Mesenchymal stem cell (in vitro differentiated cells and primary cell): Measurements from ENCODE around the gene JPH3.
"Not testable (repeated sequence)": the region's sequence is repeated elsewhere in the genome, so short reads cannot be mapped to it uniquely, and the experiment has no call there.

Experiments
- DNase-seq: peaks from one replicate; pipeline ENCODE4 v3.0.0-alpha.2; 2013
- H2AFZ ChIP-seq: one replicate; pipeline ENCODE4 v1.6.1; 2013; ENCODE audit warnings: low read depth, mild to moderate bottlenecking, control low read depth, inconsistent platforms, low read length, moderate library complexity
- H2AK5ac ChIP-seq: 2 replicates; pipeline ENCODE4 v1.6.1; 2013; ENCODE audit warnings: low read length, moderate library complexity, mild to moderate bottlenecking, inconsistent platforms; ENCODE audit not compliant: severe bottlenecking
- H2BK120ac ChIP-seq: one replicate; pipeline ENCODE4 v1.6.1; 2013; ENCODE audit warnings: low read depth, mild to moderate bottlenecking, inconsistent platforms, low read length, moderate library complexity
- H2BK12ac ChIP-seq, 2 experiments: one replicate each; pipeline ENCODE4 v1.6.1; 2013; ENCODE audit warnings: inconsistent platforms in 2 of 2, low read length in 2 of 2, mild to moderate bottlenecking in 2 of 2, moderate library complexity in 2 of 2, control low read depth in 1 of 2
- H2BK15ac ChIP-seq: one replicate; pipeline ENCODE4 v1.6.1; 2013; ENCODE audit warnings: mild to moderate bottlenecking, low read depth, inconsistent platforms; ENCODE audit not compliant: poor library complexity, severe bottlenecking
- H2BK5ac ChIP-seq: 2 replicates; pipeline ENCODE4 v1.6.1; 2013; ENCODE audit warnings: low read depth, mild to moderate bottlenecking, low read length, control low read depth, inconsistent platforms; ENCODE audit not compliant: poor library complexity, severe bottlenecking
- H3K14ac ChIP-seq, 2 experiments: one replicate each; pipeline ENCODE4 v1.6.1; 2013; ENCODE audit warnings: inconsistent platforms in 2 of 2, low read length in 2 of 2, control low read depth in 1 of 2, mild to moderate bottlenecking in 1 of 2, moderate library complexity in 1 of 2
- H3K18ac ChIP-seq, 2 experiments: one replicate each; pipeline ENCODE4 v1.6.1; 2013; ENCODE audit warnings: inconsistent platforms in 2 of 2, low read length in 2 of 2, control low read depth in 1 of 2, low read depth in 1 of 2, mild to moderate bottlenecking in 1 of 2
- H3K23ac ChIP-seq, 2 experiments: one replicate each; pipeline ENCODE4 v1.6.1; 2013; ENCODE audit warnings: inconsistent platforms in 2 of 2, low read length in 2 of 2, mild to moderate bottlenecking in 2 of 2, moderate library complexity in 2 of 2, control low read depth in 1 of 2
- H3K27ac ChIP-seq: 2 replicates; pipeline ENCODE4 v1.5.1; 2013; ENCODE audit warnings: mild to moderate bottlenecking, moderate library complexity, low read length, control low read depth, inconsistent platforms; ENCODE audit not compliant: poor library complexity, severe bottlenecking
- H3K27me3 ChIP-seq, 2 experiments: 2 replicates each; pipeline versions ENCODE4 v1.6.1 to v1.7.0; 2013; ENCODE audit warnings: low read length in 2 of 2, mild to moderate bottlenecking in 2 of 2, moderate library complexity in 2 of 2, control low read depth in 1 of 2, inconsistent platforms in 1 of 2; ENCODE audit not compliant: control insufficient read depth in 1 of 2, insufficient read depth in 1 of 2
- H3K36me3 ChIP-seq, 2 experiments: 2 replicates each; pipeline versions ENCODE4 v1.6.1 to v1.7.0; 2013; ENCODE audit warnings: low read length in 2 of 2, control low read depth in 1 of 2, inconsistent platforms in 1 of 2, low read depth in 1 of 2, mild to moderate bottlenecking in 1 of 2; ENCODE audit not compliant: insufficient read depth in 2 of 2, control insufficient read depth in 1 of 2
- H3K4ac ChIP-seq, 2 experiments: one replicate each; pipeline ENCODE4 v1.6.1; 2013; ENCODE audit warnings: inconsistent platforms in 2 of 2, low read length in 2 of 2, mild to moderate bottlenecking in 2 of 2, moderate library complexity in 2 of 2, control low read depth in 1 of 2, low read depth in 1 of 2
- H3K4me1 ChIP-seq: 2 replicates; pipeline ENCODE4 v1.6.1; 2013; ENCODE audit warnings: low read depth, low read length, control low read depth; ENCODE audit not compliant: control insufficient read depth, insufficient read depth
- H3K4me2 ChIP-seq: 2 replicates; pipeline ENCODE4 v1.6.1; 2013; ENCODE audit warnings: low read length, mild to moderate bottlenecking, inconsistent platforms; ENCODE audit not compliant: poor library complexity, severe bottlenecking
- H3K4me3 ChIP-seq, 2 experiments: 2 replicates each; pipeline versions ENCODE4 v1.5.1 to v1.7.0; 2013; ENCODE audit warnings: low read length in 2 of 2, mild to moderate bottlenecking in 2 of 2, control low read depth in 1 of 2, low read depth in 1 of 2; ENCODE audit not compliant: insufficient read depth in 1 of 2
- H3K79me1 ChIP-seq: replicated peaks from 2 replicates; pipeline ENCODE4 v1.6.1; 2013; ENCODE audit warnings: mild to moderate bottlenecking, control low read depth, low read length, inconsistent platforms; ENCODE audit not compliant: poor library complexity, severe bottlenecking
- H3K9ac ChIP-seq: 2 replicates; pipeline ENCODE4 v1.7.0; 2013; ENCODE audit warnings: mild to moderate bottlenecking, low read length, moderate library complexity
- H3K9me3 ChIP-seq: 2 replicates; pipeline ENCODE4 v1.7.0; 2013; ENCODE audit warnings: mild to moderate bottlenecking, low read length; ENCODE audit not compliant: control insufficient read depth
- H4K8ac ChIP-seq: one replicate; pipeline ENCODE4 v1.6.1; 2013; ENCODE audit warnings: inconsistent platforms, mild to moderate bottlenecking, low read length, moderate library complexity
- H4K91ac ChIP-seq: one replicate; pipeline ENCODE4 v1.6.1; 2013; ENCODE audit warnings: mild to moderate bottlenecking, low read length, inconsistent platforms
- WGBS: methylation state at CpG from one replicate; pipeline ENCODE4 v1.1.7; 2013; ENCODE audit warnings: mixed read lengths; 5-methylcytosine and 5-hydroxymethylcytosine counted together

JPH3 gene

GRCh38 chr16:87713451-87714229 lies 111.3 kb downstream of the JPH3 start:
- Histone ChIP-seq H3K79me1 (peaks cover 4% of the 10 kb centered on the region), H3K4me3 (no peak overlapping the region), H3K36me3 (peaks cover 26 to 72% of the 10 kb centered on the region in 2 experiments), H2BK5ac (no peak overlapping the region), H2BK12ac (no peak overlapping the region), H3K14ac (no peak overlapping the region), H3K4me2 (no peak overlapping the region), H3K4ac (no peak overlapping the region), H3K23ac (no peak overlapping the region), H4K91ac (no peak overlapping the region), H2BK15ac (no peak overlapping the region), H2BK120ac (no peak overlapping the region), H3K27me3 (no peaks in the 10 kb centered on the region), H2AFZ (no peak overlapping the region), H4K8ac (no peak overlapping the region), H3K18ac (no peak overlapping the region), H2AK5ac (no peak overlapping the region), H3K9me3 (no peaks in the 10 kb centered on the region), H3K27ac (no peak overlapping the region), H3K4me1 (peaks cover 2% of the 10 kb centered on the region), H3K9ac (no peak overlapping the region)
- 97% methylated on average over 19 of the region's 19 CpGs for WGBS
- DNase-seq = no peak

GRCh38 chr16:87715231-87715630 lies 112.9 kb downstream of the JPH3 start:
- no peak overlapping the region for H2AFZ ChIP-seq
- no peak overlapping the region for H3K4ac ChIP-seq
- no peak overlapping the region for H3K4me3 ChIP-seq
- no peak overlapping the region for H3K14ac ChIP-seq
- peaks cover 16 to 63% of the 10 kb centered on the region in 2 experiments for H3K36me3 ChIP-seq
- H3K27ac ChIP-seq = no peak overlapping the region
- whole genome bisulfite sequencing = 96% methylated on average over 16 of the region's 16 CpGs
- no peaks in the 10 kb centered on the region for H3K27me3 ChIP-seq
- H2AK5ac ChIP-seq = no peak overlapping the region
- H2BK15ac ChIP-seq = no peak overlapping the region
- H2BK12ac ChIP-seq = no peak overlapping the region
- H3K9ac ChIP-seq = no peak overlapping the region
- no peak for DNase-seq
- no peaks in the 10 kb centered on the region for H3K9me3 ChIP-seq
- H3K4me2 ChIP-seq = no peak overlapping the region
- no peak overlapping the region for H3K23ac ChIP-seq
- H4K91ac ChIP-seq = no peak overlapping the region
- peaks cover 8% of the 10 kb centered on the region for H3K79me1 ChIP-seq
- H2BK120ac ChIP-seq = no peak overlapping the region
- H3K18ac ChIP-seq = no peak overlapping the region
- no peak overlapping the region for H2BK5ac ChIP-seq
- H3K4me1 ChIP-seq = peaks cover 8% of the 10 kb centered on the region
- H4K8ac ChIP-seq = no peak overlapping the region

DNA sequence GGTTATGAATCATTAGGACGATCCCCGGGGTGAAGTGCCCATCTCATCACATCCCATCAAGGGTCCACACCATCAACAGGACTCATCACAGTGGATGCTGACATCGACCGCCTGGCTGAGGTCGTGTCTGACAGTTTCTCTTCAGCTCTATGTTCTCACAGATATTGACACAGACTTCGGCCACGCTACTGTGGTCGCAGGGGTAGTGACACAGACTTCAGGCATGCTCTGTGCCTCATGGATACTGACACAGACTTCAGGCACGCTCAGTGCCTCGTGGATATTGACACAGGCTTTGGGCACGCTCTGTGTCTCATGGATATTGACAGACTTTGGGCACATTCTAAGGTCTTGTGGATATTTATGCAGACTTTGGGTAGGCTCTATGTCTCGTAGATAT lies 113.3 kb downstream of the JPH3 start:
- H3K4ac ChIP-seq = no peak overlapping the region
- WGBS = 94% methylated on average over 12 of the region's 12 CpGs
- no peak overlapping the region for H4K8ac ChIP-seq
- no peak overlapping the region for H3K4me2 ChIP-seq
- H3K9ac ChIP-seq = no peak overlapping the region
- no peak overlapping the region for H3K18ac ChIP-seq
- peaks cover 13% of the 10 kb centered on the region for H3K79me1 ChIP-seq
- H2AK5ac ChIP-seq = no peak overlapping the region
- H3K27me3 ChIP-seq = no peaks in the 10 kb centered on the region
- no peak overlapping the region for H2BK120ac ChIP-seq
- no peak overlapping the region for H4K91ac ChIP-seq
- peaks cover 11% of the 10 kb centered on the region for H3K4me1 ChIP-seq
- no peak overlapping the region for H2BK15ac ChIP-seq
- H2BK5ac ChIP-seq = no peak overlapping the region
- no peak overlapping the region for H2AFZ ChIP-seq
- H3K23ac ChIP-seq = no peak overlapping the region
- H3K4me3 ChIP-seq = no peak overlapping the region
- peak; percentile 4 for DNase-seq
- no peak overlapping the region for H3K27ac ChIP-seq
- H3K14ac ChIP-seq = no peak overlapping the region
- peaks cover 16 to 63% of the 10 kb centered on the region in 2 experiments for H3K36me3 ChIP-seq
- H2BK12ac ChIP-seq = no peak overlapping the region
- no peaks in the 10 kb centered on the region for H3K9me3 ChIP-seq

- H2AK5ac ChIP-seq, H3K4me3 ChIP-seq, H2BK15ac ChIP-seq, H4K8ac ChIP-seq, H3K4me2 ChIP-seq, H2BK12ac ChIP-seq, H3K4ac ChIP-seq, H3K27ac ChIP-seq, H3K9ac ChIP-seq, H2BK5ac ChIP-seq, H3K27me3 ChIP-seq, H3K23ac ChIP-seq, H3K14ac ChIP-seq, DNase-seq, H2BK120ac ChIP-seq, H2AFZ ChIP-seq, H3K18ac ChIP-seq, H4K91ac ChIP-seq, H3K9me3 ChIP-seq: not testable (repeated sequence)
- Histone ChIP-seq H3K36me3 (peaks cover 19 to 58% of the 10 kb centered on the region in 2 experiments), H3K79me1 (peaks cover 28% of the 10 kb centered on the region), H3K4me1 (peaks cover 32% of the 10 kb centered on the region)
- WGBS = 87% methylated on average over 25 of the region's 28 CpGs
Measured at GRCh38 chr16:87718831-87719230, 116.5 kb downstream of the JPH3 start.
